ENCODE results near the gene BCAR3.

Gene BCAR3

GRCh38 chr1:93690341-93690740 is 8.7 kb upstream of the BCAR3 start:
- H3K4me3 Mint-ChIP-seq: no peak overlapping the region
- DNase-seq (no peak), ATAC-seq (replicated peaks) (no peak)
- H3K27me3 Mint-ChIP-seq: peaks cover 0 to 15% of the 10 kb centered on the region in 2 donors
- H3K4me1 Mint-ChIP-seq (ENCODE audit: low read depth in 2 of 2): peaks cover 0 to 8% of the 10 kb centered on the region in 2 donors
- H3K9me3 Mint-ChIP-seq: no peaks in the 10 kb centered on the region
- no peaks in the 10 kb centered on the region for H3K36me3 Mint-ChIP-seq (ENCODE audit: insufficient read depth)
- no peak overlapping the region for H3K27ac Mint-ChIP-seq

GRCh38 chr1:93689521-93690223 is 8.0 kb upstream of the BCAR3 start:
- H3K27me3 Mint-ChIP-seq: peaks cover 0 to 21% of the 10 kb centered on the region in 2 donors
- H3K36me3 Mint-ChIP-seq (ENCODE audit: insufficient read depth): no peaks in the 10 kb centered on the region
- ATAC-seq (replicated peaks) (no peak), DNase-seq (no peak)
- no peak overlapping the region for H3K4me3 Mint-ChIP-seq
- H3K9me3 Mint-ChIP-seq: no peaks in the 10 kb centered on the region
- H3K4me1 Mint-ChIP-seq (ENCODE audit: low read depth in 2 of 2): peaks cover 0 to 8% of the 10 kb centered on the region in 2 donors
- H3K27ac Mint-ChIP-seq: no peak overlapping the region

GRCh38 chr1:93687542-93687941 is 5.9 kb upstream of the BCAR3 start:
- Mint-ChIP-seq H3K27me3 (peaks cover 18 to 42% of the 10 kb centered on the region in 2 donors), H3K27ac (no peak overlapping the region), H3K9me3 (no peaks in the 10 kb centered on the region), H3K4me3 (no peak overlapping the region), H3K4me1 (ENCODE audit: low read depth in 2 of 2) (peaks cover 0 to under 1% of the 10 kb centered on the region in 2 donors), H3K36me3 (ENCODE audit: insufficient read depth) (no peaks in the 10 kb centered on the region)
- no peak for ATAC-seq (replicated peaks)
- DNase-seq: no peak

- Mint-ChIP-seq H3K27ac (no peak overlapping the region), H3K36me3 (ENCODE audit: insufficient read depth) (no peaks in the 10 kb centered on the region), H3K9me3 (no peaks in the 10 kb centered on the region), H3K4me3 (no peak overlapping the region), H3K4me1 (ENCODE audit: low read depth in 2 of 2) (peaks cover 4 to 5% of the 10 kb centered on the region in 2 donors), H3K27me3 (peaks cover 27 to 51% of the 10 kb centered on the region in 2 donors)
- DNase-seq: no peak
- ATAC-seq (replicated peaks): no peak
Measured at GRCh38 chr1:93686504-93687250, 5.0 kb upstream of the BCAR3 start.

GRCh38 chr1:93685918-93686317 is 4.3 kb upstream of the BCAR3 start:
- Mint-ChIP-seq H3K27me3 (peaks cover 28 to 56% of the 10 kb centered on the region in 2 donors), H3K4me1 (ENCODE audit: low read depth in 2 of 2) (peaks cover 4 to 6% of the 10 kb centered on the region in 2 donors), H3K9me3 (no peaks in the 10 kb centered on the region), H3K27ac (no peak overlapping the region), H3K4me3 (no peak overlapping the region), H3K36me3 (ENCODE audit: insufficient read depth) (no peaks in the 10 kb centered on the region)
- DNase-seq: no peak
- ATAC-seq (replicated peaks): no peak

- Mint-ChIP-seq H3K27me3 (peaks cover 43 to 73% of the 10 kb centered on the region in 2 donors), H3K27ac (no peak overlapping the region), H3K4me3 (no peak overlapping the region), H3K36me3 (ENCODE audit: insufficient read depth) (no peaks in the 10 kb centered on the region), H3K9me3 (no peaks in the 10 kb centered on the region), H3K4me1 (ENCODE audit: low read depth in 2 of 2) (peaks cover 9% of the 10 kb centered on the region in 2 donors)
- DNase-seq (no peak), ATAC-seq (replicated peaks) (no peak)
Measured at GRCh38 chr1:93683234-93683633, 1.6 kb upstream of the BCAR3 start.

- DNase-seq: no peak
- H3K27ac Mint-ChIP-seq: peak overlapping the region in 1 of 2 donors; percentile 26
- H3K4me3 Mint-ChIP-seq: peak overlapping the region; percentile 78 to 82
- peaks cover 9% of the 10 kb centered on the region in 2 donors for H3K4me1 Mint-ChIP-seq (ENCODE audit: low read depth in 2 of 2)
- ATAC-seq (replicated peaks): peak; percentile 19
- peaks cover 49 to 70% of the 10 kb centered on the region in 2 donors for H3K27me3 Mint-ChIP-seq
- H3K9me3 Mint-ChIP-seq: no peaks in the 10 kb centered on the region
- no peaks in the 10 kb centered on the region for H3K36me3 Mint-ChIP-seq (ENCODE audit: insufficient read depth)
Measured at GRCh38 chr1:93681989-93682412, 364 bp upstream of the BCAR3 start.

GRCh38 chr1:93680420-93681100 is 1.1 kb downstream of the BCAR3 start:
- Mint-ChIP-seq H3K4me1 (ENCODE audit: low read depth in 2 of 2) (peaks cover 9% of the 10 kb centered on the region in 2 donors), H3K27ac (no peak overlapping the region), H3K9me3 (no peaks in the 10 kb centered on the region), H3K36me3 (ENCODE audit: insufficient read depth) (no peaks in the 10 kb centered on the region), H3K27me3 (peaks cover 50 to 79% of the 10 kb centered on the region in 2 donors), H3K4me3 (peak overlapping the region; percentile 64 to 77)
- DNase-seq (peak in 1 of 3 experiments; percentile 10), ATAC-seq (replicated peaks) (peak; percentile 66)

GRCh38 chr1:93680076-93680419 is 1.6 kb downstream of the BCAR3 start:
- Mint-ChIP-seq H3K4me1 (ENCODE audit: low read depth in 2 of 2) (peaks cover 9% of the 10 kb centered on the region in 2 donors), H3K27ac (no peak overlapping the region)

GRCh38 chr1:93679546-93679945 is 2.1 kb downstream of the BCAR3 start:
- Mint-ChIP-seq H3K9me3 (no peaks in the 10 kb centered on the region), H3K4me3 (no peak overlapping the region), H3K4me1 (ENCODE audit: low read depth in 2 of 2) (peaks cover 9% of the 10 kb centered on the region in 2 donors), H3K27me3 (peaks cover 54 to 81% of the 10 kb centered on the region in 2 donors), H3K27ac (no peak overlapping the region), H3K36me3 (ENCODE audit: insufficient read depth) (no peaks in the 10 kb centered on the region)
- DNase-seq (no peak), ATAC-seq (replicated peaks) (no peak)

More at GRCh38 chr1:93680076-93680419, 1.6 kb downstream of the BCAR3 start:
- ATAC-seq (replicated peaks): no peak
- Mint-ChIP-seq H3K4me3 (no peak overlapping the region), H3K27me3 (peaks cover 54 to 81% of the 10 kb centered on the region in 2 donors), H3K36me3 (ENCODE audit: insufficient read depth) (no peaks in the 10 kb centered on the region), H3K9me3 (no peaks in the 10 kb centered on the region)
- DNase-seq: no peak

GRCh38 chr1:93678946-93679480 is 2.6 kb downstream of the BCAR3 start:
- no peaks in the 10 kb centered on the region for H3K36me3 Mint-ChIP-seq (ENCODE audit: insufficient read depth)
- ATAC-seq (replicated peaks): no peak
- no peak overlapping the region for H3K27ac Mint-ChIP-seq
- H3K4me1 Mint-ChIP-seq (ENCODE audit: low read depth in 2 of 2): peaks cover 9% of the 10 kb centered on the region in 2 donors
- no peak overlapping the region for H3K4me3 Mint-ChIP-seq
- no peaks in the 10 kb centered on the region for H3K9me3 Mint-ChIP-seq
- H3K27me3 Mint-ChIP-seq: peaks cover 49 to 79% of the 10 kb centered on the region in 2 donors
- DNase-seq: no peak

GRCh38 chr1:93678491-93678890 is 3.1 kb downstream of the BCAR3 start:
- Mint-ChIP-seq H3K27me3 (peaks cover 45 to 74% of the 10 kb centered on the region in 2 donors), H3K27ac (no peak overlapping the region), H3K9me3 (no peaks in the 10 kb centered on the region), H3K4me1 (ENCODE audit: low read depth in 2 of 2) (peaks cover 9% of the 10 kb centered on the region in 2 donors), H3K36me3 (ENCODE audit: insufficient read depth) (no peaks in the 10 kb centered on the region), H3K4me3 (no peak overlapping the region)
- DNase-seq: no peak
- ATAC-seq (replicated peaks): no peak

GRCh38 chr1:93677729-93678128 is 3.9 kb downstream of the BCAR3 start:
- H3K4me1 Mint-ChIP-seq (ENCODE audit: low read depth in 2 of 2): peaks cover 9% of the 10 kb centered on the region in 2 donors
- DNase-seq (no peak), ATAC-seq (replicated peaks) (no peak)
- no peak overlapping the region for H3K4me3 Mint-ChIP-seq
- H3K27me3 Mint-ChIP-seq: peaks cover 38 to 66% of the 10 kb centered on the region in 2 donors
- H3K36me3 Mint-ChIP-seq (ENCODE audit: insufficient read depth): no peaks in the 10 kb centered on the region
- H3K27ac Mint-ChIP-seq: no peak overlapping the region
- no peaks in the 10 kb centered on the region for H3K9me3 Mint-ChIP-seq

Data from effector memory CD8-positive, alpha-beta T cell (primary cell).